Measurements from ENCODE around the gene ILF2.
"Not testable (repeated sequence)": the region's sequence is repeated elsewhere in the genome, so short reads cannot be mapped to it uniquely, and the experiment has no call there.

The ILF2 gene

DNA sequence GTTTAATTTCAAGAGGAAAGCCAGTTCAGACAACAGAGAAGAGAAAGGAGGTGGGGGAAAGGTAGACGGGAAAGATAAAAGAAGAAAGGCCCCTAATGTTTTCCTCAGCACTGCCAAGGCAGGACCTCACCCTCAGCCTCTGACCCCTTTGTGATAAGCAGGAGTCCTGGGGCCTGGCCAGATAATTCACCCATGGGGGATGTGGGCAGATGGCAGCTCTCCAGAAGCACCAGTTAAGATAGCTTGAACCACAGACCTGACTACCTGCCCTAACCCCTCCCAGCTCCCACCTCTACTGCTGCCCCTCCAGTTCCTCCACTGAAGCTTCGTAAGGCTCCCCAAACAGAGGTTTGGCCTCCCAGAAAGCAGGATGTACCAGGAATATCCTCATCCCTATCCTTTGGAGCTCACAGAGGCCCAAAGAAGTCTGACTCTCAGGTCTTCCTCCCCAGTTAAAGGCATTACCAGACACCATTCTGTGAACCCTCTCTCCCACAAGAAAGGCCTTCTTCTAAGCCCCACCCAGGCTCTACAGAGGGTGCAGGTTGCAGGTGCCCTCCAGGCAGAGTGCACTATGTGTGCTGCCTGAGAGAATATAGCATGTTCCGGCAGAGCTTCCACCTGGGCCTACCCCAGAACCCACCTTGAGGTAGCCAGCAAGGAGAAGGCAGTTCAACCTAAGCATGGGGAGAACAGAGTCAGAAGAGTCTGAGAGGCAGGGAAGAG, 21.5 kb downstream of the ILF2 start:
- DNase-seq (ENCODE audit: low read depth), result no peak

GRCh38 chr1:153648000-153648643, 22.7 kb downstream of the ILF2 start:
- DNase-seq (ENCODE audit: low read depth), result no peak

GRCh38 chr1:153647346-153647714, 23.5 kb downstream of the ILF2 start:
- no peak for DNase-seq (ENCODE audit: low read depth)

- DNase-seq (ENCODE audit: low read depth), result no peak
These were observed 24.0 kb downstream of the ILF2 start for GRCh38 chr1:153646672-153647345.

GRCh38 chr1:153643816-153644215, 27.0 kb downstream of the ILF2 start:
- no peak for DNase-seq (ENCODE audit: low read depth)

DNA sequence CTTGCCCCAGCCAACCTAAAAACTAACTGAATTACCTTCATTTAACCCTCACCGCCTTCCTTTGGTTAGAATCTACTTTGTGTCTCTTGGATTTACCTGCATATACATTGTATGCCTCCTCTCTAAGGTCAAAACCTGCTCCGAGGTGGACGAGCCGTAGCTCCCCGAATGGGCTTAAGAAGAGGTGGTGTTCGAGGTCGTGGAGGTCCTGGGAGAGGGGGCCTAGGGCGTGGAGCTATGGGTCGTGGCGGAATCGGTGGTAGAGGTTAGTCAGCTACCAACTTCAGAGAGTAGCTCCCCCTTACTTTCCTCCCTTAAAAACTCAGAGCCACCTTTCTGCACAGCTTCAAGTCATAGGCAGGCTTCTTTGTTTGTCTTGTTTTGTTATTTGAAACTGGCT, 27.7 kb downstream of the ILF2 start:
- DNase-seq (ENCODE audit: low read depth), result no peak

DNA sequence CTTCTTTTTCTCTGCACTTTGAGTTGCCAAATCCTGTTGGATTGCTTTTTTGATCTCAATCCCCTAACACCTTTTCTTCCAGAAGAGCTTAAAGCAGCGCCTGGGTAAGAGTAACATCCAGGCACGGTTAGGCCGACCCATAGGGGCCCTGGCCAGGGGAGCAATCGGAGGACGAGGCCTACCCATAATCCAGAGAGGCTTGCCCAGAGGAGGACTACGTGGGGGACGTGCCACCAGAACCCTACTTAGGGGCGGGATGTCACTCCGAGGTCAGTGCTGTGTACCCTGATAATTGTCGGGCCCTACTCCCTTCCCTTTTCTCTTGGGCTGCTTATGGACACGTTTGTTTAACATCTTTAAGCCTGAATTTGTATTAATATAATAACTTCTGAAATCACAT, 28.6 kb downstream of the ILF2 start:
- no peak for DNase-seq (ENCODE audit: low read depth)

DNA sequence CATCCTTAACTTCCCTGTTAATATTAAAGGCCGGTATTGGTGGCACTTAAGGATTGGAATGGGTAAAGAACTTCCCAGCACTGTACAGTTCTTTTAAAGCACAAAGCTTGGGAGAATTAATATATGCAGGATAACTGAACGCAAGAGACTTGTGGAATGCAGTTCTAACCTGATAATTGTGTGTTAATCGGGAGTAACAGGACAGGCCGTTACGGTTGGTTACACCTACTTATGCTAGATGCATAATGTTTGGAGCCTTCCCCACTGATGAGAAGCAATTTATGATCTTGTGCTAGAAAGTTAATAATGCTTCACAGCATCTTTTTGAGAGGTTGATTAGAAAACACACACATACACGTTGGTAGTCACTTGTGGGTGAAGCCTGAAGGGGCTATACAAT, 29.9 kb downstream of the ILF2 start:
- DNase-seq (ENCODE audit: low read depth), result no peak

DNA sequence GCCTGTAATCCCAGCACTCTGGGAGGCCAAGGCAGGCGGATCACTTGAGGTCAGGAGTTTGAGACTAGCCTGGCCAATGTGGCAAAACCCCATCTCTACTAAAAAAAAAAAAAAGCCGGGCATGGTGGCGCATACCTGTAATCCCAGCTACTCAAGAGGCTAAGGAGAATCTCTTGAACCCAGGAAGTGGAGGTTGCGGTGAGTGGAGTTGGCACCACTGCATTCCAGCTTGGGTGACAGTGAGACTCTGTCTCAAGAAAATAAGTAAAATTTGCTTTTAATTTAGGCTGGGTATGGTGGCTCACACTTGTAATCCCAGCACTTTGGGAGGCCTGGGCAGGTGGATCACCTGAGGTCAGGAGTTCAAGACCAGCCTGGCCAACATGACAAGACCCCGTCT, 30.6 kb downstream of the ILF2 start:
- DNase-seq (ENCODE audit: low read depth), result not testable (repeated sequence)

- no peak for DNase-seq (ENCODE audit: low read depth)
These were observed 31.5 kb downstream of the ILF2 start for GRCh38 chr1:153639280-153639679.

DNA sequence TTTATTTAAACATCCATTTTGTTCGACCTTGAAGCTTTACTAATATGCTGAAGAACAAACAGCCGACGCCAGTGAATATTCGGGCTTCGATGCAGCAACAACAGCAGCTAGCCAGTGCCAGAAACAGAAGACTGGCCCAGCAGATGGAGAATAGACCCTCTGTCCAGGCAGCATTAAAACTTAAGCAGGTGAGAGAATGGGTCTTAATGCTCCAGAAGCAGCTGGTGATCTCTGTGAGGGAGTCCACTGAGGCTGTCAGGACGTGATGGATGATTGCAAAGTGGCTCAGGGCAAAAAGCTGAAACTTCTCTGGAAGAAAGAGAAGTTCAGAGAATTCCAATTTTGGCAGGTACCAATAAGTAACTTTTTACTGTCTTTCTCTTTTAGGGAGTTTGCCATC, 32.5 kb downstream of the ILF2 start:
- DNase-seq (ENCODE audit: low read depth), result no peak

DNA sequence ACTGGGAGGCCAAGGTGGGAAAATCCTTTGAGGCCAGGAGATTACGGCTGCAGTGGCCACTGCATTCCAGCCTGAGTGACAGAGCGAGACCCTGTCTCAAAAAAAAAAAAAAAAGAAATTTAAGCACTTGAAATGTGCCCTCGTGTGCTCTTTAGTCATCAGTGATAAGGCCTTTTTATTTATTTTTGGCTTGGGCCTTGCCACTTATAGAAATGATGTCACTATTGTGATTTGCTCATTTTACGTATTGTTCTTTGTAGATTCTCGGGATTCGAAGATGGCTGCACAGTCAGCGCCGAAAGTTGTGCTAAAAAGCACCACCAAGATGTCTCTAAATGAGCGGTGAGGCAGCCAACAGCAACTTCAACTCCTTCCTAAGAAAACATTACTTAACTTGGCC, 34.5 kb downstream of the ILF2 start:
- no peak for DNase-seq (ENCODE audit: low read depth)

GRCh38 chr1:153635872-153636271, 34.9 kb downstream of the ILF2 start:
- no peak for DNase-seq (ENCODE audit: low read depth)

GRCh38 chr1:153633754-153634665, 36.8 kb downstream of the ILF2 start, which contains the start of gene CHTOP:
Gene CHTOP, plus strand, starts transcription at chr1:153634066. Its CDS starts 2,523 bp downstream, at chr1:153636589.
- peak; percentile 93 for DNase-seq (ENCODE audit: low read depth)

DNA sequence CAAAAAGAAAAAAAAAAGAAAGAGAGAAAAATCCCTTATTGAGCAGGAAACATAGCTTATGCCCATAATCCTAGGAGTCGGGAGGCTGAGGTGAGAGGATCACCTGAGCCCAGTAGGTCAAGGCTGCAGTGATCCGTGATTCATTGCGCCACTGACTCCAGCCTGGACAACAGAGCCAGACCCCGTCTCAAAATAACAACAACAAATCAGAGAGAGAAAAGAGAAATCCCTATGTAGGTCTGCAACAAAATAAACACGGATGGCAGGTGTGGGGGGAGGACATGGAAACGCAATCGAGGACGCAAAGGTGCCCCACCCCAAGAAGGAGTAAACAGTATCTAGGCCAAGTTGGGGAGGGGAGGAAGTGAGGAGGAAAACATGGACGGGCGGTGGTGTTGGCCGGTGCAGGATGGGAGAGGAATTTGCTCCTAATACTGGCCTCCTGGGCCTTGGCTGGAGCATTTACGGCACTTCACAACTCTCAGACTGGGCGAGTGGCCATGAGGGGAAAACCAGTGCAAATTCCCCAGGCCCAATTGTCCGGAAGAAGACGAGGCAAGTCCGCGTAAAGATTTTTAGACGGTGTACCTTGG, 37.5 kb downstream of the ILF2 start:
- DNase-seq (ENCODE audit: low read depth), result no peak

DNA sequence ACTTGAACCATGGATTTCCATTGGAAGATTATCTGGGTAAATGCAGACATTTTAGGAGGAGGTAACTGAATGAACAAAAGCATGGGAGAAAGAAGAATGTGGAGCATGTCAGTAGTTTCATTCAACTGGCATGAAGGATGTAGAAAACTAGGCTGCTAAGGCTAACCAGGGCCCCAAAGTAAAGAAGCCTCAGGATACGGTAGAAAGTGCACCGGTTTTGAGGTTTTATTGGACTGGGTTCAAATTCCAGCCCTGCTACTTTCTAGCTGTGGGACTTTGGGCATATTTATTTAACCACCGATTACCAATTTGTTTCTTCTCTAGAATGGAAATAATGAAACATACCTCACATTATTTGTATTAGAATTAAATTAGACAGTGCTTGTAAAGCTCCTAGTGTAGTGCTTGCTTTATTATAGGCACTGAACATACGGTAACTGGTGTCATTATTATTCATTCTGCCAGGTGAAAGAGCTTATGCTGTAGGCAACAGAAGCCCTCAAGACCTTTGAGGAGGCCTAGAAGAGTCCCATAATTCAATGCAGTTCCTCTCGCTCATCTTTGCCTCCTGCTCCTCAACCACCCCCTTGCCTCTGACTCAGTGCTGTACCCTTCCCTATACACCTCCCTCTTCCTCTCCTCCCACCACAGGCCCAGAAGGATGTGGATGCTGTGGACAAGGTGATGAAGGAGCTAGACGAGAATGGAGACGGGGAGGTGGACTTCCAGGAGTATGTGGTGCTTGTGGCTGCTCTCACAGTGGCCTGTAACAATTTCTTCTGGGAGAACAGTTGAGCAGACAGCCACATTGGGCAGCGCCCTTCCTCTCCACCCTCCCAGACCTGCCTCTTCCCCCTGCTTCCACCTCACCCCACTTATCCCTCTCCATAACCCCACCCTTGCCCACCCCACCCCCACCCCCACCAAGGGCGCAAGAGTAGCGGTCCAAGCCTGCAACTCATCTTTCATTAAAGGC, 39.5 kb downstream of the ILF2 start:
- no peak for DNase-seq (ENCODE audit: low read depth)

GRCh38 chr1:153630384-153630783, 40.4 kb downstream of the ILF2 start:
- no peak for DNase-seq (ENCODE audit: low read depth)

DNA sequence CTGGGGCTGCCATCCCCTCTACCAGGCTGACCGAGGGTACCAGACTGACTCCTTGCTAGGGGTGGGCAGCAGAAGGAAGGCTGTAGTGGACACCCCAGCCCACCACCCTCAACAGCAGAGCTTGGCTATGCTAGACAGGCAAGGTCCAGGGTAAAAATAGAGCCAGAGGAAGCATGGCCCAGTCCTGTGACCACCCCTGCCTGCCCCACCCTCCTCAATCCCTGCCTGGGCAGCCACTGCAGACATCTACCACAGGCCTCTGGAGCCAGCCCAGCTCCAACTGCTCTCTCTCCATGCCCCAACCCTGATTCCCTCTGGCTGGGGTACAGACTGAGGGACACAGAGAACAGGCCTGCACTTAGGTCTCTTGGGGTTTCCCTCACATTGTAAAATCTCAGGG, 40.8 kb downstream of the ILF2 start:
- DNase-seq (ENCODE audit: low read depth), result no peak

GRCh38 chr1:153629343-153629665, 41.5 kb downstream of the ILF2 start:
- DNase-seq (ENCODE audit: low read depth), result no peak

DNA sequence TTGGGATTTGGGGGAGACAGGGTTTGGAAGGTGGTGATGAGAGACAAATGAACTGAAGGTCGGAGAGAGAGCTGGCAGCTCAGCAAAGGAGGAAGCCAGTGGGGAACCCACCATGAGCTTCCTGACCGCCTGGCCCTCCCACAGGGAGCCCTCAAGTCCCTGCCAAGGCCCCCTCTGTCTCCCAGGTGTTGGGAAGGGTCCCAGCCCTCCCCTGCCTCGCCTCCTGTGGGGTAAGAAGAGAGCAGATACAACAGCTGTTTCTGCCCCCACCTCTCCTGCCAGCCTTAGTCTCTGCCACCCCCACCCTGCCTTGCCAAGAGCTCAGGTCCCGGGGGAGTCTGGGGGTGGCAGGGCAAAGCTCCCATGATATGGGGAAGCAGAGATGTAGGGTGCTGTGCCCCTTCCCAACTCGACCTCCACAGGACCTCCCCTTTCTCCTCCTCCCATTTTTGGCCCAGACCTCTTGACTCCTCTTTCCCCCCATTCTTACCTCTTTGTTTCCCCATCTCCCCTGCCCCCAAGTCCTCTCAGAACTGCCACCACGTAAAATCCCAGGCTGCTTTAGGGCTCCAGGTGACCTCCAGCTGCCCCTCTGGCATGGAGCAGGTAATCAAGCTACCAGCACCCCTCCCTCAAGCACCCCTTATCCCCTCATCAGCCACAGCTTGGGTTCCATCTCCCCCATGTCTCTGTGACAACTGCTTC, 42.0 kb downstream of the ILF2 start:
- DNase-seq (ENCODE audit: low read depth), result no peak
